ENCODE results near the gene ITK.

DNA sequence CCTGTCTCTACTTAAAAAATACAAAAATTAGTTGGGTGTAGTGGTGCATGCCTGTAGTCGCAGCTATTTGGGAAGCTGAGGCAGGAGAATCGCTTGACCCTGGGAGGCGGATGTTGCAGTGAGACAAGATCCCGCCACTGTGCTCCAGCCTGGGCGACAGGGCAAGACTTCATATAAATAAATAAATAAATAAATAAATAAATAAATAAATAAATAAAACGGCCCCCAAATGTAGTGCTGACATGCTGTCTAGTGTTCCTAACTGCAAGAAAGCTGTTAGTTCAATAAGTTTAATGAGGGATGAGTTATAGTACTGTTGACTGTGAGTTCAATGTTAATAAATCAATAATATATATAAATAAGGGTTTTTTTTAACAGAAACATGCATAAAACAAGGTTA is 77.8 kb downstream of the ITK start:
- no peak for TF ChIP-seq POLR2A (IDR thresholded peaks at IDR 0.05)
- TF ChIP-seq, protein P1, sequence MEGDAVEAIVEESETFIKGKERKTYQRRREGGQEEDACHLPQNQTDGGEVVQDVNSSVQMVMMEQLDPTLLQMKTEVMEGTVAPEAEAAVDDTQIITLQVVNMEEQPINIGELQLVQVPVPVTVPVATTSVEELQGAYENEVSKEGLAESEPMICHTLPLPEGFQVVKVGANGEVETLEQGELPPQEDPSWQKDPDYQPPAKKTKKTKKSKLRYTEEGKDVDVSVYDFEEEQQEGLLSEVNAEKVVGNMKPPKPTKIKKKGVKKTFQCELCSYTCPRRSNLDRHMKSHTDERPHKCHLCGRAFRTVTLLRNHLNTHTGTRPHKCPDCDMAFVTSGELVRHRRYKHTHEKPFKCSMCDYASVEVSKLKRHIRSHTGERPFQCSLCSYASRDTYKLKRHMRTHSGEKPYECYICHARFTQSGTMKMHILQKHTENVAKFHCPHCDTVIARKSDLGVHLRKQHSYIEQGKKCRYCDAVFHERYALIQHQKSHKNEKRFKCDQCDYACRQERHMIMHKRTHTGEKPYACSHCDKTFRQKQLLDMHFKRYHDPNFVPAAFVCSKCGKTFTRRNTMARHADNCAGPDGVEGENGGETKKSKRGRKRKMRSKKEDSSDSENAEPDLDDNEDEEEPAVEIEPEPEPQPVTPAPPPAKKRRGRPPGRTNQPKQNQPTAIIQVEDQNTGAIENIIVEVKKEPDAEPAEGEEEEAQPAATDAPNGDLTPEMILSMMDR (IDR thresholded peaks at IDR 0.05), result no peak
